Neural cell (in vitro differentiated cells): ENCODE results near the gene RBM39. TPM values are rescaled to one million over a fixed set of nuclear protein-coding genes. Genes with fewer than 3 reads are reported as not detected.

Experiments
- H2AFZ ChIP-seq: fragments of 200-600, 300-800 bp; sonication (generic), shearing (Covaris generic); 2 replicates; pipeline ENCODE4 v1.6.0; 2014; ENCODE audit warnings: low read depth, mild to moderate bottlenecking, antibody characterized with exemption, low read length, moderate library complexity
- H3F3A ChIP-seq: fragments of 200-600 bp; shearing (Covaris generic); 2 replicates; pipeline ENCODE4 v1.6.1; 2016; ENCODE audit warnings: mild to moderate bottlenecking, moderate library complexity, mixed read lengths, antibody characterized with exemption, low read length; ENCODE audit not compliant: insufficient read depth, poor library complexity, severe bottlenecking
- H3K27ac ChIP-seq: fragments of 200-600, 300-800 bp; sonication (generic), shearing (Covaris generic); 2 replicates; pipeline ENCODE4 v1.5.1; 2014; ENCODE audit warnings: mild to moderate bottlenecking, low read length, moderate library complexity
- H3K27me3 ChIP-seq: fragments of 300-800, 200-600 bp; sonication (generic), shearing (Covaris generic); 2 replicates; pipeline ENCODE4 v1.6.0; 2014; ENCODE audit warnings: mild to moderate bottlenecking, low read depth, low read length, moderate library complexity; ENCODE audit not compliant: insufficient read depth
- H3K36me3 ChIP-seq: fragments of 300-800, 200-600 bp; sonication (generic), shearing (Covaris generic); 2 replicates; pipeline ENCODE4 v1.5.1; 2014; ENCODE audit warnings: mild to moderate bottlenecking, antibody characterized with exemption, low read length, moderate library complexity; ENCODE audit not compliant: insufficient read depth
- H3K4me2 ChIP-seq: fragments of 300-800, 200-600 bp; sonication (generic), shearing (Covaris generic); 2 replicates; pipeline ENCODE4 v1.6.0; 2014; ENCODE audit warnings: mild to moderate bottlenecking, low read length
- H3K4me3 ChIP-seq: fragments of 300-800, 200-600 bp; sonication (generic), shearing (Covaris generic); 2 replicates; pipeline ENCODE4 v1.5.1; 2014; ENCODE audit warnings: mild to moderate bottlenecking, low read length, moderate library complexity
- H3K79me2 ChIP-seq: fragments of 200-600 bp; shearing (Covaris generic); replicated peaks from 2 replicates; pipeline ENCODE4 v1.6.0; 2014; ENCODE audit warnings: mild to moderate bottlenecking, low read length, moderate library complexity; ENCODE audit not compliant: insufficient read depth
- H3K9ac ChIP-seq: fragments of 300-800, 200-600 bp; sonication (generic), shearing (Covaris generic); 2 replicates; pipeline ENCODE4 v1.6.1; 2016; ENCODE audit warnings: mild to moderate bottlenecking, low read length, mixed read lengths
- H3K9me2 ChIP-seq: fragments of 200-600 bp; shearing (Covaris generic); 2 replicates; pipeline ENCODE4 v1.6.1; 2016; ENCODE audit warnings: mild to moderate bottlenecking, low read length, mixed read lengths; ENCODE audit not compliant: insufficient read depth
- H3K9me3 ChIP-seq: fragments of 200-600, 300-800 bp; sonication (generic), shearing (Covaris generic); 2 replicates; pipeline ENCODE4 v1.6.1; 2016; ENCODE audit warnings: mild to moderate bottlenecking, mixed run types, low read length, moderate library complexity, mixed read lengths
- H4K20me1 ChIP-seq: fragments of 200-600 bp; shearing (Covaris generic); 2 replicates; pipeline ENCODE4 v1.6.1; 2016; ENCODE audit warnings: mild to moderate bottlenecking, mixed run types; ENCODE audit not compliant: insufficient read depth
- EP300 ChIP-seq: fragments of 450-650 bp; conservative IDR thresholded peaks from 2 replicates; pipeline ENCODE4 v1.6.1; 2014; ENCODE audit warnings: antibody characterized with exemption, mild to moderate bottlenecking, moderate library complexity; ENCODE audit not compliant: poor library complexity, severe bottlenecking
- EZH2 ChIP-seq: fragments of 200-600, 300-800 bp; shearing (Covaris generic), sonication (generic); IDR thresholded peaks from 2 replicates; pipeline ENCODE4 v1.6.1; 2014; ENCODE audit warnings: antibody characterized with exemption, low read length, borderline replicate concordance, mild to moderate bottlenecking; ENCODE audit not compliant: insufficient read depth, poor library complexity, severe bottlenecking
- MXI1 ChIP-seq: fragments of 450-650 bp; conservative IDR thresholded peaks from 2 replicates; pipeline ENCODE4 v1.6.1; 2014; ENCODE audit warnings: antibody characterized with exemption, mild to moderate bottlenecking; ENCODE audit not compliant: poor library complexity, severe bottlenecking
- POLR2AphosphoS5 ChIP-seq: IDR thresholded peaks from 2 replicates; pipeline ENCODE4 v1.6.1; 2012
- RAD21 ChIP-seq: fragments of 450-650 bp; conservative IDR thresholded peaks from 2 replicates; pipeline ENCODE4 v1.6.1; 2014; ENCODE audit warnings: antibody characterized with exemption, mild to moderate bottlenecking, moderate library complexity
- SMC3 ChIP-seq: fragments of 450-650 bp; conservative IDR thresholded peaks from 2 replicates; pipeline ENCODE4 v1.6.1; 2014; ENCODE audit warnings: antibody characterized with exemption, mild to moderate bottlenecking, moderate library complexity; ENCODE audit not compliant: poor library complexity
- TAF1 ChIP-seq: IDR thresholded peaks from 2 replicates; pipeline ENCODE4 v1.6.1; 2012; ENCODE audit warnings: low read depth
- polyA plus RNA-seq: library from polyadenylated mRNA; depleted of rRNA; stranded (reverse); fragments of >200 nt; gene quantifications from 2 replicates; pipeline ENCODE4 v1.2.3, GENCODE V29; 2014
- TF ChIP-seq, protein P1 (sequence below): IDR thresholded peaks from 2 replicates; pipeline ENCODE4 v1.6.1; 2012; ENCODE audit warnings: borderline replicate concordance
- TF ChIP-seq, protein P2 (sequence below): fragments of 450-650 bp; IDR thresholded peaks from 2 replicates; pipeline ENCODE4 v1.5.1; 2014; ENCODE audit warnings: antibody characterized with exemption, mild to moderate bottlenecking, moderate library complexity; ENCODE audit not compliant: poor library complexity, severe bottlenecking

Gene RBM39
- polyA plus RNA-seq, 1 donor from 2014 or later: 839 TPM

DNA sequence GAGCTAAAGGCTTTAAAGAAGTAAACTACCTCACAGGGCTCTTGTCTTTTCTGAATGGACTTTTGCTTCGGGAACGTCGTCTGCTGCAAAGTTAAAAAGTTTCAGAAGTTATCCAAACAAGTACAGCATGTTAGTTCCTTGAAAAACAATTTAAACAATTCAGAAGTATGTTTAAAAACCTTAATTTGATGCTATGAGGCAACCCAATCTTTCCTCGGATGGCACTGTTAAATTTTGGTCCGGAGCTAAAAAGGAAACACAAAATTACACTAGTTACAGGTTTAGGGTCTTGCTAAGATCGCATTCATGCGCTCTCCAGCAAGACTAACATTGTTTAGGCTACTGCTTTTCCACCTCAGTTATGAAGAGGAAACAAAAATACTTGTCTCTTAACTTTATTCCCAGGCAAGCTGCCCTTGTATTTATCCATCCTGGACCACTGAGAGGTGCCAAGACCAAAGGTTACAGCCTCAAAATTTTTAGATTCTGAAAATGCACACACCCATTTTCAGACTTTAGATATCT lies 12.7 kb downstream of the RBM39 start:
- Histone ChIP-seq H3K27ac (no peak overlapping the region), H3K4me3 (no peak overlapping the region), H3K9me2 (no peaks in the 10 kb centered on the region), H3K9ac (no peak overlapping the region), H2AFZ (no peak overlapping the region), H3K27me3 (no peaks in the 10 kb centered on the region), H4K20me1 (peaks cover 49% of the 10 kb centered on the region), H3K9me3 (no peaks in the 10 kb centered on the region), H3F3A (no peaks in the 10 kb centered on the region), H3K4me2 (no peak overlapping the region), H3K36me3 (peaks cover under 1% of the 10 kb centered on the region), H3K79me2 (peaks cover 71% of the 10 kb centered on the region)
- TF ChIP-seq SMC3: no peak
- TF ChIP-seq, protein P1, sequence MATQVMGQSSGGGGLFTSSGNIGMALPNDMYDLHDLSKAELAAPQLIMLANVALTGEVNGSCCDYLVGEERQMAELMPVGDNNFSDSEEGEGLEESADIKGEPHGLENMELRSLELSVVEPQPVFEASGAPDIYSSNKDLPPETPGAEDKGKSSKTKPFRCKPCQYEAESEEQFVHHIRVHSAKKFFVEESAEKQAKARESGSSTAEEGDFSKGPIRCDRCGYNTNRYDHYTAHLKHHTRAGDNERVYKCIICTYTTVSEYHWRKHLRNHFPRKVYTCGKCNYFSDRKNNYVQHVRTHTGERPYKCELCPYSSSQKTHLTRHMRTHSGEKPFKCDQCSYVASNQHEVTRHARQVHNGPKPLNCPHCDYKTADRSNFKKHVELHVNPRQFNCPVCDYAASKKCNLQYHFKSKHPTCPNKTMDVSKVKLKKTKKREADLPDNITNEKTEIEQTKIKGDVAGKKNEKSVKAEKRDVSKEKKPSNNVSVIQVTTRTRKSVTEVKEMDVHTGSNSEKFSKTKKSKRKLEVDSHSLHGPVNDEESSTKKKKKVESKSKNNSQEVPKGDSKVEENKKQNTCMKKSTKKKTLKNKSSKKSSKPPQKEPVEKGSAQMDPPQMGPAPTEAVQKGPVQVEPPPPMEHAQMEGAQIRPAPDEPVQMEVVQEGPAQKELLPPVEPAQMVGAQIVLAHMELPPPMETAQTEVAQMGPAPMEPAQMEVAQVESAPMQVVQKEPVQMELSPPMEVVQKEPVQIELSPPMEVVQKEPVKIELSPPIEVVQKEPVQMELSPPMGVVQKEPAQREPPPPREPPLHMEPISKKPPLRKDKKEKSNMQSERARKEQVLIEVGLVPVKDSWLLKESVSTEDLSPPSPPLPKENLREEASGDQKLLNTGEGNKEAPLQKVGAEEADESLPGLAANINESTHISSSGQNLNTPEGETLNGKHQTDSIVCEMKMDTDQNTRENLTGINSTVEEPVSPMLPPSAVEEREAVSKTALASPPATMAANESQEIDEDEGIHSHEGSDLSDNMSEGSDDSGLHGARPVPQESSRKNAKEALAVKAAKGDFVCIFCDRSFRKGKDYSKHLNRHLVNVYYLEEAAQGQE: no peak
- TF ChIP-seq MXI1: no peak
- TF ChIP-seq, protein P2, sequence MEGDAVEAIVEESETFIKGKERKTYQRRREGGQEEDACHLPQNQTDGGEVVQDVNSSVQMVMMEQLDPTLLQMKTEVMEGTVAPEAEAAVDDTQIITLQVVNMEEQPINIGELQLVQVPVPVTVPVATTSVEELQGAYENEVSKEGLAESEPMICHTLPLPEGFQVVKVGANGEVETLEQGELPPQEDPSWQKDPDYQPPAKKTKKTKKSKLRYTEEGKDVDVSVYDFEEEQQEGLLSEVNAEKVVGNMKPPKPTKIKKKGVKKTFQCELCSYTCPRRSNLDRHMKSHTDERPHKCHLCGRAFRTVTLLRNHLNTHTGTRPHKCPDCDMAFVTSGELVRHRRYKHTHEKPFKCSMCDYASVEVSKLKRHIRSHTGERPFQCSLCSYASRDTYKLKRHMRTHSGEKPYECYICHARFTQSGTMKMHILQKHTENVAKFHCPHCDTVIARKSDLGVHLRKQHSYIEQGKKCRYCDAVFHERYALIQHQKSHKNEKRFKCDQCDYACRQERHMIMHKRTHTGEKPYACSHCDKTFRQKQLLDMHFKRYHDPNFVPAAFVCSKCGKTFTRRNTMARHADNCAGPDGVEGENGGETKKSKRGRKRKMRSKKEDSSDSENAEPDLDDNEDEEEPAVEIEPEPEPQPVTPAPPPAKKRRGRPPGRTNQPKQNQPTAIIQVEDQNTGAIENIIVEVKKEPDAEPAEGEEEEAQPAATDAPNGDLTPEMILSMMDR: no peak
- no peak for TF ChIP-seq EP300
- no peak for TF ChIP-seq EZH2
- no peak for TF ChIP-seq RAD21
- TF ChIP-seq POLR2AphosphoS5: no peak
- TF ChIP-seq TAF1: no peak

DNA sequence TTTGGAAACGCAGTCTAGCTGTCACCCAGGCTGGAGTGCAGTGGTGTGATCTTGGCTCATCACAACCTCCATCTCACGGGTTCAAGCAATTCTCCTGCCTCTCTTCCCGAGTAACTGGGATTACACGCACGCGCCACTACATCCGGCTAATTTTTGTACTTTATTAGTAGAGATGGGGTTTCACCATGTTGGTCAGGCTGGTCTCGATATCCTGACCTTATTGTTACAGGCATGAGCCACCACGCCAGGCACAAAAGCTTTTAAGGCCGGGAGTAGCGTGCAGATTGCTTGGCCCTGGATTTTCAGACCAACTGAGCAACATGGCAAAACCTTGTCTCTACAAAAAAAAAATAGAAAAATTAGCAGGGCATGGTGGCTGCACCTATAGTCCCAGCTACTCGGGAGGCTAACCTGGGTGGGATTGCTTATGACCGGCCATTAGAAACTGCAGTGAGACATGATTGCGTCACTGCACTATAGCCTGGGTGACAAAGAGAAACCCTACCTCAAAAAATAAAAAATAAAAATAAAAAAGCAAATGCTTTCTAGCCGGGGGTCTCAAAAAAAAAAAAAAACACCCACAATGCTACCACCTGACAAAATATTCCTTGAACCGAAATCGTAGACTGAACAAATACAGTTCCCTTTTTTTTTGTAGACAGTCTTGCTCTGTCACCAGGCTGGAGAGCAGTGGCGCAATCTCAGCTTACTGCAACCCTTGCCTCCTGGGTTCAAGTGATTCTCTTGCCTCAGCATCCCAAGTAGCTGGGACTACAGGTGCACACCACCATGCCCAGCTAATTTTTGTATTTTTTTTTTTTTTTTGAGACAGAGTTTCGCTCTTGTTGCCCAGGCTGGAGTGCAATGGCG lies 15.0 kb downstream of the RBM39 start:
- Histone ChIP-seq H3K27ac (no peak overlapping the region), H3K4me3 (no peak overlapping the region), H3K27me3 (no peaks in the 10 kb centered on the region), H3K79me2 (peaks cover 53% of the 10 kb centered on the region), H3K9me2 (no peaks in the 10 kb centered on the region), H3F3A (no peaks in the 10 kb centered on the region), H3K9ac (no peak overlapping the region), H3K4me2 (no peak overlapping the region), H3K36me3 (no peaks in the 10 kb centered on the region), H4K20me1 (peaks cover 35% of the 10 kb centered on the region), H2AFZ (no peak overlapping the region), H3K9me3 (no peaks in the 10 kb centered on the region)
- TF ChIP-seq MXI1: no peak
- TF ChIP-seq, protein P2: no peak
- no peak for TF ChIP-seq EZH2
- TF ChIP-seq POLR2AphosphoS5: no peak
- TF ChIP-seq RAD21: no peak
- TF ChIP-seq, protein P1: no peak
- no peak for TF ChIP-seq TAF1
- TF ChIP-seq SMC3: no peak
- no peak for TF ChIP-seq EP300
